GM12878 (cell line): ENCODE measurements around the gene BRD2. TPM values are rescaled to one million over a fixed set of nuclear protein-coding genes. Genes with fewer than 3 reads are reported as not detected.

ENCODE experiments used
- ATAC-seq: fragments of 200-7000 bp; cut with Tn5 transposase; 3 replicates; pipeline ENCODE4 v1.9.1; 2020; ENCODE audit warnings: mild to moderate bottlenecking, moderate library complexity
- BruUV-seq: library from RNA; stranded (reverse); fragments of 400-500 nt; replicated peaks from 2 replicates; lab custom pipeline; 2021; lab: Mats Ljungman, UMichigan
- CTCF ChIA-PET: fragments of 300-600 bp; sonication (Branson Sonifier 250); formaldehyde crosslinking; extraction: SDS; loops from one replicate; lab custom pipeline; 2021; ENCODE audit warnings: inconsistent platforms; lab: Yijun Ruan, JAX
- POLR2A ChIA-PET: fragments of 350-600 bp; formaldehyde crosslinking; extraction: SDS; loops from one replicate; lab custom pipeline; 2021; ENCODE audit warnings: inconsistent platforms; lab: Charles Lee
- RAD21 ChIA-PET: fragments of 300-600 bp; sonication (Branson Sonifier 250); formaldehyde crosslinking; loops from one replicate; lab custom pipeline; 2023; ENCODE audit warnings: antibody characterized with exemption; ENCODE audit not compliant: unreplicated experiment; lab: Charles Lee
- SMC1A ChIA-PET: fragments of 300-600 bp; sonication (Branson Sonifier 250); formaldehyde crosslinking; loops from one replicate; lab custom pipeline; 2023; ENCODE audit not compliant: unreplicated experiment, uncharacterized antibody; lab: Charles Lee
- DNase-seq: peaks from one replicate; pipeline ENCODE4 v3.0.0-alpha.2; 2011; ENCODE audit warnings: low read depth, low spot score
- FAIRE-seq: peaks from 3 replicates; lab custom pipeline; 2011; peaks lifted over from hg19 to GRCh38; lab: Jason Lieb, UNC
- H2AFZ ChIP-seq: 2 replicates; pipeline ENCODE4 v1.6.0; 2011; ENCODE audit warnings: low read depth, low read length, control low read depth; ENCODE audit not compliant: control insufficient read depth
- H3K27ac ChIP-seq: 2 replicates; pipeline ENCODE4 v1.5.1; 2011; ENCODE audit warnings: control low read depth; ENCODE audit not compliant: control insufficient read depth, insufficient read depth
- H3K27me3 ChIP-seq, 2 experiments: replicated peaks in 1 of 2; 2 replicates each; pipeline versions ENCODE4 v1.6.0 to v1.6.1; 2011; ENCODE audit warnings: low read length in 1 of 2; ENCODE audit not compliant: control insufficient read depth in 2 of 2, insufficient read depth in 2 of 2
- H3K36me3 ChIP-seq, 2 experiments: 2 replicates each; pipeline ENCODE4 v1.5.1; 2011; ENCODE audit warnings: low read length in 1 of 2; ENCODE audit not compliant: control insufficient read depth in 2 of 2, insufficient read depth in 2 of 2
- H3K4me1 ChIP-seq: 2 replicates; pipeline ENCODE4 v1.6.1; 2011; ENCODE audit warnings: mild to moderate bottlenecking, low read length, moderate library complexity, mixed read lengths; ENCODE audit not compliant: control insufficient read depth, insufficient read depth
- H3K4me2 ChIP-seq: 2 replicates; pipeline ENCODE4 v1.6.0; 2011; ENCODE audit warnings: control low read depth; ENCODE audit not compliant: control insufficient read depth, insufficient read depth
- H3K4me3 ChIP-seq: fragments of 200-600 bp; sonication (generic); 2 replicates; pipeline ENCODE4 v1.5.1; 2016
- H3K79me2 ChIP-seq: 2 replicates; pipeline ENCODE4 v1.6.0; 2011; ENCODE audit warnings: low read length; ENCODE audit not compliant: control insufficient read depth, insufficient read depth
- H3K9ac ChIP-seq: 2 replicates; pipeline ENCODE4 v1.8.0; 2011; ENCODE audit warnings: low read length, control low read depth, mixed read lengths; ENCODE audit not compliant: control insufficient read depth, insufficient read depth
- H3K9me3 ChIP-seq: replicated peaks from 3 replicates; pipeline ENCODE4 v1.5.1; 2011; ENCODE audit warnings: mild to moderate bottlenecking, low read length; ENCODE audit not compliant: control insufficient read depth, insufficient read depth
- H4K20me1 ChIP-seq: 2 replicates; pipeline ENCODE4 v1.6.0; 2011; ENCODE audit not compliant: control insufficient read depth, insufficient read depth
- POLR2AphosphoS5 ChIP-seq: IDR thresholded peaks from 2 replicates; pipeline ENCODE4 v1.6.1; 2011; ENCODE audit warnings: mild to moderate bottlenecking, low read length, inconsistent platforms
- SKIL ChIP-seq: fragments of 450-650 bp; IDR thresholded peaks from 2 replicates; pipeline ENCODE4 v1.6.1; 2017; ENCODE audit warnings: mild to moderate bottlenecking, low read depth, inconsistent platforms; ENCODE audit not compliant: poor library complexity, severe bottlenecking
- ZBTB40 ChIP-seq: fragments of 450-650 bp; IDR thresholded peaks from 2 replicates; pipeline ENCODE4 v1.6.1; 2016; ENCODE audit warnings: mild to moderate bottlenecking, moderate library complexity, borderline replicate concordance
- WGBS: methylation state at CpG from one replicate; pipeline ENCODE4 v1.1.6; 2016; ENCODE audit warnings: low lambda C conversion rate; ENCODE audit not compliant: insufficient replicate concordance, insufficient coverage; ENCODE audit errors: missing lambda C conversion rate; 5-methylcytosine and 5-hydroxymethylcytosine counted together
- in situ Hi-C: fragments of 300-500 bp; cut with MboI; formaldehyde crosslinking; loops from 9 replicates; pipeline ENCODE4 v1.14.3; 2018; ENCODE audit warnings: mixed read lengths
- intact Hi-C: fragments of 100-400 bp; cut with micrococcal nuclease; formaldehyde crosslinking; loops from one replicate; pipeline ENCODE4 v1.14.2; 2022; ENCODE audit not compliant: unreplicated experiment
- polyA plus RNA-seq, 11 experiments: library from polyadenylated mRNA; depleted of rRNA in 4 of 11; unstranded in 6 of 11; stranded (reverse) in 5 of 11; fragments of >200 nt; fragmentation: Nextera tagmentation in 4 of 11; fragmentation: Illumina TruSeq in 1 of 11; extraction: Ambion mirVana in 4 of 11; extraction: Trizol in 1 of 11; gene quantifications; 1 replicate in 1 of 11; 2 replicates in 10 of 11; pipeline versions ENCODE4 v1.2.1 to v1.2.3, GENCODE V29; 2011 to 2016; ENCODE audit warnings: inconsistent platforms in 2 of 11, missing spikeins in 2 of 11, low read depth in 1 of 11
- total RNA-seq, 4 experiments: library from RNA; depleted of rRNA in 3 of 4; stranded (reverse); fragments of >200 nt in 3 of 4; fragmentation: Illumina TruSeq in 1 of 4; extraction: Trizol in 1 of 4; gene quantifications; 2 replicates each; pipeline versions ENCODE4 v1.2.1 to v1.2.3, GENCODE V29; 2013 to 2021

BRD2 gene
- total and polyA plus RNA-seq, 10 of the 15 experiments (the other 5 are each of a cell fraction or from before 2014, with no cell fraction given), result 32.2 to 239 (median 139) TPM

GRCh38 chr6:32936239-32937152 lies 31.9 kb upstream of the BRD2 start:
- ChIA-PET RAD21 (interaction anchor here (1.1 to 7.5 kb wide), 5 partner anchors 8 to 47 kb away, joined by 4 to 135 read pairs (median 8); partner anchors contain the start of gene HLA-DMA), CTCF (interaction anchor here (0.6 to 15.9 kb wide), 10 partner anchors 10 to 236 kb away, joined by 3 to 532 read pairs (median 4); partner anchors contain the start of gene HLA-DMA), SMC1A (interaction anchor here (1.1 to 15.9 kb wide), 6 partner anchors 8 to 51 kb away, joined by 3 to 354 read pairs (median 8); partner anchors contain the start of gene HLA-DMA), POLR2A (interaction anchor here (1.0 to 10.8 kb wide), 8 partner anchors 11 to 48 kb away, joined by 3 to 270 read pairs (median 5); partner anchors contain the start of genes BRD2 and HLA-DMA)
- Histone ChIP-seq H4K20me1 (no peaks in the 10 kb centered on the region), H3K27ac (no peak overlapping the region), H3K36me3 (peaks cover 21 to 34% of the 10 kb centered on the region in 2 experiments), H3K4me3 (peak overlapping the region; percentile 73; the same call in 1 of the 2 replicates), H3K9me3 (no peaks in the 10 kb centered on the region), H3K9ac (no peak overlapping the region), H3K79me2 (peaks cover 41% of the 10 kb centered on the region), H3K4me1 (peaks cover 11% of the 10 kb centered on the region), H3K27me3 (no peaks in the 10 kb centered on the region), H3K4me2 (peak overlapping the region; percentile 45), H2AFZ (no peak overlapping the region)
- DNase-seq, result no peak
- no peak for ATAC-seq
- BruUV-seq, result no TSS peak
- FAIRE-seq, result no peak
- TF ChIP-seq POLR2AphosphoS5 (0 out of 2 replicates have a peak, but pooled peaks have one; percentile 10), ZBTB40 (peak; percentile 50; the same call in 1 of the 2 replicates), SKIL (no peak)
- 75% methylated on average over 12 of the region's 12 CpGs for WGBS
- in situ Hi-C loops (no loop called here), intact Hi-C loops (no loop called here)
